Measurements from ENCODE around the gene NPFFR1. TPM values are rescaled to one million over a fixed set of nuclear protein-coding genes. Genes with fewer than 3 reads are reported as not detected.

NPFFR1 gene
- total RNA-seq, 4 donors from 2014 or later, result 0.03 TPM; not detected in 3

GRCh38 chr10:70324339-70324861 is 40.6 kb upstream of the NPFFR1 start:
- Histone ChIP-seq H3K9me3 (no peaks in the 10 kb centered on the region), H3K27me3 (no peaks in the 10 kb centered on the region), H3K27ac (peak overlapping the region; percentile 68 to 79 (median 75)), H3K36me3 (no peaks in the 10 kb centered on the region), H3K4me3 (no peak overlapping the region), H3K4me1 (peaks cover 27 to 55% of the 10 kb centered on the region in 2 donors)
- in situ Hi-C loops (cut with MboI; ENCODE audit: low sequenced_read_pairs in 4 of 4) (no loop called here), intact Hi-C loops (cut with DNase I; ENCODE audit: low total_unique reads) (loop anchor here (1.0 to 5.0 kb wide), 4 partner anchors 18 to 38 kb away; no protein-coding TSS in a partner anchor)
- peak in 1 of 2 donors; percentile 11 for TF ChIP-seq POLR2A (IDR thresholded peaks at IDR 0.05)
- TF ChIP-seq, protein P1, sequence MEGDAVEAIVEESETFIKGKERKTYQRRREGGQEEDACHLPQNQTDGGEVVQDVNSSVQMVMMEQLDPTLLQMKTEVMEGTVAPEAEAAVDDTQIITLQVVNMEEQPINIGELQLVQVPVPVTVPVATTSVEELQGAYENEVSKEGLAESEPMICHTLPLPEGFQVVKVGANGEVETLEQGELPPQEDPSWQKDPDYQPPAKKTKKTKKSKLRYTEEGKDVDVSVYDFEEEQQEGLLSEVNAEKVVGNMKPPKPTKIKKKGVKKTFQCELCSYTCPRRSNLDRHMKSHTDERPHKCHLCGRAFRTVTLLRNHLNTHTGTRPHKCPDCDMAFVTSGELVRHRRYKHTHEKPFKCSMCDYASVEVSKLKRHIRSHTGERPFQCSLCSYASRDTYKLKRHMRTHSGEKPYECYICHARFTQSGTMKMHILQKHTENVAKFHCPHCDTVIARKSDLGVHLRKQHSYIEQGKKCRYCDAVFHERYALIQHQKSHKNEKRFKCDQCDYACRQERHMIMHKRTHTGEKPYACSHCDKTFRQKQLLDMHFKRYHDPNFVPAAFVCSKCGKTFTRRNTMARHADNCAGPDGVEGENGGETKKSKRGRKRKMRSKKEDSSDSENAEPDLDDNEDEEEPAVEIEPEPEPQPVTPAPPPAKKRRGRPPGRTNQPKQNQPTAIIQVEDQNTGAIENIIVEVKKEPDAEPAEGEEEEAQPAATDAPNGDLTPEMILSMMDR (IDR thresholded peaks at IDR 0.05 in 4 of 5, conservative IDR thresholded peaks at IDR 0.05 in 1 of 5), result no peak
- DNase-seq (peak in 1 of 2 donors; percentile 57), ATAC-seq (peak; percentile 25 to 41)

GRCh38 chr10:70323697-70324338 is 40.0 kb upstream of the NPFFR1 start:
- Histone ChIP-seq H3K4me1 (peaks cover 21 to 50% of the 10 kb centered on the region in 2 donors), H3K27ac (peak overlapping the region; percentile 68 to 79 (median 75)), H3K9me3 (no peaks in the 10 kb centered on the region), H3K27me3 (no peaks in the 10 kb centered on the region), H3K4me3 (no peak overlapping the region), H3K36me3 (no peaks in the 10 kb centered on the region)
- TF ChIP-seq POLR2A (IDR thresholded peaks at IDR 0.05), result no peak
- TF ChIP-seq, protein P1 (IDR thresholded peaks at IDR 0.05 in 4 of 5, conservative IDR thresholded peaks at IDR 0.05 in 1 of 5), result peak in 1 of 5 experiments; percentile 12
- in situ Hi-C loops (cut with MboI; ENCODE audit: low sequenced_read_pairs in 4 of 4) (no loop called here), intact Hi-C loops (cut with DNase I; ENCODE audit: low total_unique reads) (loop anchor here (1.0 to 5.0 kb wide), 4 partner anchors 19 to 38 kb away; no protein-coding TSS in a partner anchor)
- ATAC-seq, result peak; percentile 13 to 40
- DNase-seq, result peak in 1 of 2 donors; percentile 34

DNA sequence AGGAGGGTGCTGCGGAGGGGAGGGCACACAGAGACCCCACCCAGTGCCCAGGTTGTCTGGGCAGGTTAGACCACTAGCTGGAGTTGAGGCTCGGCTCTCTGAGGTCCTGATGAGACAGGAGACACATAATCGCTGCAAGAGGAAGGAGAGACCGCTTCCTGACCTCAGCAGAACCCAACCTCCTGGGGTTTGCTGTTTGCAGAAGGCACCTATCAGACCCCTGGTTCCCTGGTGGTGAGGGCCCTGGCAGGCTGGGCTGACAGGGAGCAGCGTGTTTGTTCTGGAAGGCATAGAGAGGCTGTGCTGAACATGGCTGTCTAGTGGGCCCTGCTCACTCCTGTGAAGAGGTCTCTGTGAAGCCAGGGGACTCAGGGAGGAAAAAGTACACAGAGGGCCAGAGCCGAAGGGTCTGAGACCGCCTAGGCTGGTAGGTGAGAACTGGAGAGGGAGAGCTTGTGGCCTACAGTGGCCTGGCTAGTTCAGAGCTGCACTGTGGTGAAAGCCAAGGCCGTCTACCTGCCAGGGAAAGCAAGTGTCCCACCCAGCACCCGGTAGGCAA is 39.4 kb upstream of the NPFFR1 start:
- H3K9me3 ChIP-seq, result no peaks in the 10 kb centered on the region
- ATAC-seq (no peak), DNase-seq (peak in 1 of 2 donors; percentile 10)
- H3K4me1 ChIP-seq, result peaks cover 18 to 45% of the 10 kb centered on the region in 2 donors
- H3K27me3 ChIP-seq, result no peaks in the 10 kb centered on the region
- H3K4me3 ChIP-seq, result no peak overlapping the region
- H3K27ac ChIP-seq, result peak overlapping the region; percentile 68 to 79 (median 75)
- TF ChIP-seq, protein P1 (IDR thresholded peaks at IDR 0.05 in 4 of 5, conservative IDR thresholded peaks at IDR 0.05 in 1 of 5), result no peak
- no peaks in the 10 kb centered on the region for H3K36me3 ChIP-seq
- intact Hi-C loops (cut with DNase I; ENCODE audit: low total_unique reads), result loop anchor here (5.0 kb wide), 1 partner anchor 39 kb away; no protein-coding TSS in a partner anchor
- in situ Hi-C loops (cut with MboI; ENCODE audit: low sequenced_read_pairs in 4 of 4), result no loop called here

DNA sequence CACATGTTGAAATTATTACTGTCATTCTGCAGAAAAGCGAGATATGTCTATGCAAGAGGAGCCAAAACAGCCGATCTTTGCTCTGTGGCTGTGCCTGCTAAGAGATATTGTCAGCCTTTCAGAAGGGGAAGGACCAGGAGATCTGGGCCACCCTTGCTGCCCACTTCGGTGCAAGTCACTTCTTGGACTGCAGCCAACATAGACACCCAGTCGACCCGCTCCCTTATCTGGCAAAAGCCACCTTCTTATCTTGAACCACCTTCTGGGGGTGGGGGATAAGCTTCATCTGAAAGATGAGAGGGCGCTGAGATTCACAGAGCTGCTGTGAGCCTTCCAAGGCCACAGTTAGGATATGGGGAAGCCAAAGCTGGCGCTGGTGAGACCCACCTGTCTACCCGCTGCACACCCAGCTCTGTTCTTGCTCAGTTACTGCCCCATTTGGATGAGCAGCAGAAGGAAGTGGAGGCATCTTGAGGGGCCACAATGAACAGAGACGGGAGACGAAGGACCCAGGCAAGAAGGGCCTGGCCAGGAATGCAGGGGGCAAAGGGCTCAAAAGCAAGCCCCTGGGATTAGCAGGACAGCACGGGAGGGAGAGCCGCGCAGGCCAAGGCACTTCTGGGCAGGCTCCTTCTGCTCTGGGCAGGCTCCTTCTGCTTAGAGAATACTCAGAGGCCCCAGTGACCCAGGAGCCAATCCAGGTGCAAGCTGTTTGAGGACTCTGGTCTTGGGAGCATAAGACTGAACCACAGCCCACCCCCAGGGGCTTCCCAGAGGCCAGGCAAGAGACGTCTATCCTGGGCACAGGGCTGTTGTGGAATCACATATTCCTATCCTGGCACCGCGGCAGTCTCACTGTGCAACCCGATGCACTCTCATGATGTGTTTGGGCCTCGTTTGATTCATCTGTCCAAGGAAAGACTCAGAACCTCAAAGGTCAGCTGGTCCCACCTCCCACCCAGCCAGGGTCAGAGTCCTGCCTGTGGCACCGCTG is 38.4 kb upstream of the NPFFR1 start:
- ATAC-seq (no peak), DNase-seq (peak in 1 of 2 donors; percentile 10)
- H3K9me3 ChIP-seq, result no peaks in the 10 kb centered on the region
- H3K36me3 ChIP-seq, result no peaks in the 10 kb centered on the region
- intact Hi-C loops (cut with DNase I; ENCODE audit: low total_unique reads) (loop anchor here (5.0 kb wide), 1 partner anchor 40 kb away; no protein-coding TSS in a partner anchor), in situ Hi-C loops (cut with MboI; ENCODE audit: low sequenced_read_pairs in 4 of 4) (no loop called here)
- TF ChIP-seq, protein P1 (IDR thresholded peaks at IDR 0.05 in 4 of 5, conservative IDR thresholded peaks at IDR 0.05 in 1 of 5), result no peak
- TF ChIP-seq POLR2A (IDR thresholded peaks at IDR 0.05), result no peak
- H3K27ac ChIP-seq, result peak overlapping the region in 2 of 4 donors; percentile 78 to 79
- H3K4me1 ChIP-seq, result peaks cover 18 to 40% of the 10 kb centered on the region in 2 donors
- no peak overlapping the region for H3K4me3 ChIP-seq
- H3K27me3 ChIP-seq, result no peaks in the 10 kb centered on the region
